ENCODE measurements around the gene ANXA2R. TPM values are rescaled to one million over a fixed set of nuclear protein-coding genes. Genes with fewer than 3 reads are reported as not detected.
"Not testable (repeated sequence)": the region's sequence is repeated elsewhere in the genome, so short reads cannot be mapped to it uniquely, and the experiment has no call there.

Gene ANXA2R
- total and polyA plus RNA-seq, 2 donors (not counting 1 experiment from before 2014, with no cell fraction given): 0.61 to 1.8 TPM

DNA sequence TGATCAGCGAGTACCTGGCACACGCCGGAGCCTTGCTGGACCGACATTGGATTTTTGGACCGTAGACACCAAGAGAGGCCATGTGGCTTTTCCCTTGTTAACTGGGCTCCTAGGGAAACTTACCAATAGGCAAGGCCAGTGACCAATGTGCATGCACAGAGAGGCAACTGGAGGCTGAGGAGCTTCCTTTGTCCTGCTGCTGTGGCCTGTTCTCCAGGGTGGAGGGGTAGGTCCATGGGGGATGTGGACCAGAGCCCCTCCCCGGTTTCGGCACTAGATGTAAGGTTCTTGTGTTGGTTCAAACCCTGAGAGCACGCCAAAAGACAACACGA is 34.8 kb upstream of the ANXA2R start:
- Histone ChIP-seq H3K27me3 (ENCODE audit: control insufficient read depth, insufficient read depth, low read length) (no peaks in the 10 kb centered on the region), H3K9ac (ENCODE audit: insufficient read depth, low read length) (no peak overlapping the region), H3K27ac (ENCODE audit: insufficient read depth, low read length) (peak overlapping the region; percentile 34), H3K4me1 (ENCODE audit: control insufficient read depth, extremely low read depth, insufficient read depth, low read length) (peaks cover 4% of the 10 kb centered on the region), H3K9me3 (ENCODE audit: control insufficient read depth, insufficient read depth, low read depth, low read length) (no peaks in the 10 kb centered on the region), H3K79me2 (ENCODE audit: control insufficient read depth, insufficient read depth, low read length) (peaks cover 29% of the 10 kb centered on the region), H2AFZ (ENCODE audit: low read length) (no peak overlapping the region), H3K36me3 (ENCODE audit: control insufficient read depth, insufficient read depth, low read length) (peaks cover 7% of the 10 kb centered on the region), H3K4me3 (replicated peaks in 1 of 4; ENCODE audit: control extremely low read depth in 1 of 4, insufficient read depth in 1 of 4, low read depth in 3 of 4, low read length in 4 of 4) (no peak overlapping the region), H3K4me2 (ENCODE audit: extremely low read depth, insufficient read depth, low read length) (no peak overlapping the region), H4K20me1 (ENCODE audit: control insufficient read depth, extremely low read depth, insufficient read depth, low read length) (no peaks in the 10 kb centered on the region)
- no peak for TF ChIP-seq EZH2 (IDR thresholded peaks at IDR 0.05; ENCODE audit: low read length, missing control alignments)
- TF ChIP-seq, protein P1, sequence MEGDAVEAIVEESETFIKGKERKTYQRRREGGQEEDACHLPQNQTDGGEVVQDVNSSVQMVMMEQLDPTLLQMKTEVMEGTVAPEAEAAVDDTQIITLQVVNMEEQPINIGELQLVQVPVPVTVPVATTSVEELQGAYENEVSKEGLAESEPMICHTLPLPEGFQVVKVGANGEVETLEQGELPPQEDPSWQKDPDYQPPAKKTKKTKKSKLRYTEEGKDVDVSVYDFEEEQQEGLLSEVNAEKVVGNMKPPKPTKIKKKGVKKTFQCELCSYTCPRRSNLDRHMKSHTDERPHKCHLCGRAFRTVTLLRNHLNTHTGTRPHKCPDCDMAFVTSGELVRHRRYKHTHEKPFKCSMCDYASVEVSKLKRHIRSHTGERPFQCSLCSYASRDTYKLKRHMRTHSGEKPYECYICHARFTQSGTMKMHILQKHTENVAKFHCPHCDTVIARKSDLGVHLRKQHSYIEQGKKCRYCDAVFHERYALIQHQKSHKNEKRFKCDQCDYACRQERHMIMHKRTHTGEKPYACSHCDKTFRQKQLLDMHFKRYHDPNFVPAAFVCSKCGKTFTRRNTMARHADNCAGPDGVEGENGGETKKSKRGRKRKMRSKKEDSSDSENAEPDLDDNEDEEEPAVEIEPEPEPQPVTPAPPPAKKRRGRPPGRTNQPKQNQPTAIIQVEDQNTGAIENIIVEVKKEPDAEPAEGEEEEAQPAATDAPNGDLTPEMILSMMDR (conservative IDR thresholded peaks at IDR 0.05 in 1 of 2, IDR thresholded peaks at IDR 0.05 in 1 of 2; ENCODE audit: low read depth in 1 of 2, low read length in 2 of 2): no peak
- DNase-seq (ENCODE audit: low read depth in 2 of 2): no peak

DNA sequence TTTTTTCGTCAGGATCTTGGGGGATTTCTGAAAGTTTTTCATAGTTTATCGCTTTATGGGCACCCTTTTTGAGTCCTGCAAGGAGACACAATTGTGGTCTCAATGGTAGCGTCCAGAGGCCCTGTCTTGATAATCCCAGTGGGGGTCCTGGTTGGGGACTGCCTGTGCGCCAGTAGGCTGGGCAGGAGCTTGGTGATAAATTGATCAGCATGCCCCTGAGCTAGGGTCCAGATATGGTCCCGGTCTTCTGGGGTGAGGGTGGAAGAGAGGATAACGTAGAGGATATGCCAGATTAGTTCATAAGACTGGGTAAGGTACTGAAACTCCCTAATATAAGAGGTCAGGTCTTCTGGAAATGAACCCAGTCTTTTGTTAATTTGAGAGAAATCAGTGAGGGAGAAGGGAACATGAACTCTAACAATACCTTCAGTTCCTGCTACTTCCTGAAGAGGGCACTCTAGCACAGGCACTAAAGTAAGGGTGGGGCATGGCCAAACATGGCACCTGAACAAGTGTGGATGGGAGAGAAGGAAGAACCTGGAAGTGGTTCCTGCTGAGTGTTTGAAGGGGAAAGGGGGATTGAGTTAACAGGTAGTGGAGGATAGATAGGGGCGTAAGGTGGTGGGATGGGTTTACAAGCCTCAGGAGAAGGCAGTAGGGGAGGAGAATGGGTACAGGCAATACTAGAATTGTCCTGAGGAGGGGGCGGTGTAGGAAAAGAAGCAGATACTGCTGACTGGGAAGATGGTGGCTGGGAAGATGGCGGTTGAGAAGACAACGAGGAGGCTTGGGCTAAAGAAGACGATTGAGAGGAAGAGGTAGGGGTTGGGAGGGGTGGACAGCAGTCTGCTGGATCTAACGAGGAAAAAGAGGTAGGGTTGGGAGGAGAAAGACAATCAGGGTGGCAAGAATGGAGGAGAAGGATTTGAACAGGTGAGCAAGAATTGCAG is 33.8 kb upstream of the ANXA2R start:
- H4K20me1 ChIP-seq (ENCODE audit: control insufficient read depth, extremely low read depth, insufficient read depth, low read length): no peaks in the 10 kb centered on the region
- no peak overlapping the region for H3K4me3 ChIP-seq (replicated peaks in 1 of 4; ENCODE audit: control extremely low read depth in 1 of 4, insufficient read depth in 1 of 4, low read depth in 3 of 4, low read length in 4 of 4)
- H2AFZ ChIP-seq (ENCODE audit: low read length): no peak overlapping the region
- peak in 1 of 2 donors; percentile 36 for DNase-seq (ENCODE audit: low read depth in 2 of 2)
- no peak overlapping the region for H3K27ac ChIP-seq (ENCODE audit: insufficient read depth, low read length)
- H3K27me3 ChIP-seq (ENCODE audit: control insufficient read depth, insufficient read depth, low read length): no peaks in the 10 kb centered on the region
- TF ChIP-seq, protein P1 (conservative IDR thresholded peaks at IDR 0.05 in 1 of 2, IDR thresholded peaks at IDR 0.05 in 1 of 2; ENCODE audit: low read depth in 1 of 2, low read length in 2 of 2): peak; percentile 49 to 62
- TF ChIP-seq EZH2 (IDR thresholded peaks at IDR 0.05; ENCODE audit: low read length, missing control alignments): no peak
- H3K79me2 ChIP-seq (ENCODE audit: control insufficient read depth, insufficient read depth, low read length): peaks cover 38% of the 10 kb centered on the region
- H3K4me2 ChIP-seq (ENCODE audit: extremely low read depth, insufficient read depth, low read length): no peak overlapping the region
- H3K36me3 ChIP-seq (ENCODE audit: control insufficient read depth, insufficient read depth, low read length): peaks cover 9% of the 10 kb centered on the region
- H3K9ac ChIP-seq (ENCODE audit: insufficient read depth, low read length): no peak overlapping the region
- peaks cover 8% of the 10 kb centered on the region for H3K4me1 ChIP-seq (ENCODE audit: control insufficient read depth, extremely low read depth, insufficient read depth, low read length)
- no peaks in the 10 kb centered on the region for H3K9me3 ChIP-seq (ENCODE audit: control insufficient read depth, insufficient read depth, low read depth, low read length)

DNA sequence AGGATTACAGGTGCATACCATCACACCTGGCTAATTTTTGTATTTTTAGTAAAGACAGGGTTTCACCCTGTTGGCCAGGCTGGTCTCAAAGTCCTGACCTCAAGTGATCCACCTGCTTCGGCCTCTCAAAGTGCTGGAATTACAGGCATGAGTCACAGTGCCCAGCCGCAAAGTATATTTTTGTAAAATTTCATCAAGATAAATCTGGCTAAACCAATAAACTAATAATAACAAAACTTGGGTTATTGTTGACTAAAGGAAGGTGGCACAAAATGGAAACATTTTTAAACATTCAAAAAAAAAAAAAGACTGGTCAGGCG is 29.2 kb upstream of the ANXA2R start:
- not testable (repeated sequence) for H2AFZ ChIP-seq (ENCODE audit: low read length); H3K27me3 ChIP-seq (ENCODE audit: control insufficient read depth, insufficient read depth, low read length); DNase-seq (ENCODE audit: low read depth in 2 of 2); H3K9ac ChIP-seq (ENCODE audit: insufficient read depth, low read length); H3K36me3 ChIP-seq (ENCODE audit: control insufficient read depth, insufficient read depth, low read length); H3K9me3 ChIP-seq (ENCODE audit: control insufficient read depth, insufficient read depth, low read depth, low read length); H4K20me1 ChIP-seq (ENCODE audit: control insufficient read depth, extremely low read depth, insufficient read depth, low read length); H3K27ac ChIP-seq (ENCODE audit: insufficient read depth, low read length)
- Histone ChIP-seq H3K79me2 (ENCODE audit: control insufficient read depth, insufficient read depth, low read length) (peaks cover 64% of the 10 kb centered on the region), H3K4me1 (ENCODE audit: control insufficient read depth, extremely low read depth, insufficient read depth, low read length) (peaks cover 11% of the 10 kb centered on the region), H3K4me3 (replicated peaks in 1 of 4; ENCODE audit: control extremely low read depth in 1 of 4, insufficient read depth in 1 of 4, low read depth in 3 of 4, low read length in 4 of 4) (peak overlapping the region; percentile 7 to 95 (median 84)), H3K4me2 (ENCODE audit: extremely low read depth, insufficient read depth, low read length) (peak overlapping the region; percentile 100)
